HEK293 (cell line): ENCODE measurements around the gene SPNS2.

Experiments used
- CTCF ChIA-PET: fragments of 350-600 bp; formaldehyde crosslinking; extraction: SDS; loops from one replicate; lab custom pipeline; 2021; ENCODE audit warnings: antibody characterized with exemption; lab: Yijun Ruan, JAX
- POLR2A ChIA-PET: fragments of 300-600 bp; formaldehyde crosslinking; extraction: SDS; loops from one replicate; lab custom pipeline; 2020; ENCODE audit warnings: antibody characterized with exemption, inconsistent platforms; lab: Yijun Ruan, JAX
- H3K27ac ChIP-seq: fragments of 200-500 bp; sonication (Bioruptor generic); 2 replicates; pipeline ENCODE4 v1.5.1; 2014; ENCODE audit warnings: low read depth, low read length, control low read depth, inconsistent platforms; ENCODE audit errors: extremely low read depth
- H3K36me3 ChIP-seq, 2 experiments: fragments of 200-500 bp in 1 of 2; sonication (Bioruptor generic) in 1 of 2; 1 replicate in 1 of 2; 2 replicates in 1 of 2; pipeline ENCODE4 v1.5.1; 2014 to 2017; ENCODE audit warnings: inconsistent platforms in 2 of 2, low read length in 2 of 2; ENCODE audit not compliant: control insufficient read depth in 2 of 2, insufficient read depth in 1 of 2
- H3K4me1 ChIP-seq: fragments of 200-500 bp; sonication (Bioruptor generic); 2 replicates; pipeline ENCODE4 v1.5.1; 2014; ENCODE audit warnings: mild to moderate bottlenecking, low read length, inconsistent platforms; ENCODE audit not compliant: control insufficient read depth, insufficient read depth
- H3K4me3 ChIP-seq: 2 replicates; pipeline ENCODE4 v1.5.1; 2011; ENCODE audit warnings: low read depth, mild to moderate bottlenecking, control low read depth, low read length, moderate library complexity
- H3K9me3 ChIP-seq: fragments of 200-500 bp; sonication (Bioruptor generic); 2 replicates; pipeline ENCODE4 v1.5.1; 2014; ENCODE audit warnings: low read depth, low read length, inconsistent platforms; ENCODE audit not compliant: control insufficient read depth, insufficient read depth
- EGR2 ChIP-seq: fragments of 450-650 bp; formaldehyde crosslinking; IDR thresholded peaks from 2 replicates; pipeline ENCODE4 v1.5.1; 2016; ENCODE audit warnings: low read depth, missing biosample characterization, missing genetic modification characterization
- GLIS2 ChIP-seq: fragments of 450-650 bp; formaldehyde crosslinking; IDR thresholded peaks from 2 replicates; pipeline ENCODE4 v1.5.1; 2016; ENCODE audit warnings: missing biosample characterization, missing genetic modification characterization
- RBAK ChIP-seq: fragments of 450-650 bp; formaldehyde crosslinking; IDR thresholded peaks from 2 replicates; pipeline ENCODE4 v1.5.1; 2016; ENCODE audit warnings: missing biosample characterization, missing genetic modification characterization
- SCRT2 ChIP-seq: fragments of 450-650 bp; formaldehyde crosslinking; IDR thresholded peaks from 2 replicates; pipeline ENCODE4 v1.5.1; 2016; ENCODE audit warnings: missing biosample characterization, missing genetic modification characterization
- ZFHX2 ChIP-seq: fragments of 450-650 bp; formaldehyde crosslinking; conservative IDR thresholded peaks from 2 replicates; pipeline ENCODE4 v1.5.1; 2016; ENCODE audit warnings: missing biosample characterization, missing genetic modification characterization
- ZIC2 ChIP-seq: fragments of 450-650 bp; formaldehyde crosslinking; IDR thresholded peaks from 2 replicates; pipeline ENCODE4 v1.5.1; 2016; ENCODE audit warnings: missing biosample characterization, missing genetic modification characterization
- ZNF248 ChIP-seq: fragments of 450-650 bp; formaldehyde crosslinking; IDR thresholded peaks from 2 replicates; pipeline ENCODE4 v1.5.1; 2017; ENCODE audit warnings: missing biosample characterization, missing genetic modification characterization
- ZNF274 ChIP-seq, 2 experiments: fragments of 200-500 bp in 1 of 2; fragments of 450-650 bp in 1 of 2; sonication (Bioruptor generic) in 1 of 2; formaldehyde crosslinking in 1 of 2; IDR thresholded peaks; 2 replicates each; pipeline versions ENCODE4 v1.5.1 to v1.6.1; 2014 to 2016; ENCODE audit warnings: borderline replicate concordance in 1 of 2, inconsistent platforms in 1 of 2, low read length in 1 of 2, missing biosample characterization in 1 of 2, missing genetic modification characterization in 1 of 2
- ZNF335 ChIP-seq: fragments of 450-650 bp; formaldehyde crosslinking; conservative IDR thresholded peaks from 2 replicates; pipeline ENCODE4 v1.5.1; 2016; ENCODE audit warnings: missing biosample characterization, missing genetic modification characterization
- ZNF585B ChIP-seq: fragments of 450-650 bp; formaldehyde crosslinking; IDR thresholded peaks from 2 replicates; pipeline ENCODE4 v1.5.1; 2016; ENCODE audit warnings: missing biosample characterization, missing genetic modification characterization
- ZNF600 ChIP-seq: fragments of 450-650 bp; formaldehyde crosslinking; IDR thresholded peaks from 2 replicates; pipeline ENCODE4 v1.5.1; 2016; ENCODE audit warnings: missing biosample characterization, missing genetic modification characterization
- TF ChIP-seq, protein P1 (sequence below): fragments of 450-650 bp; formaldehyde crosslinking; IDR thresholded peaks from 2 replicates; pipeline ENCODE4 v1.5.1; 2017; ENCODE audit warnings: missing biosample characterization, mild to moderate bottlenecking, missing genetic modification characterization, moderate library complexity
- TF ChIP-seq, protein P2 (sequence below): fragments of 450-650 bp; formaldehyde crosslinking; IDR thresholded peaks from 2 replicates; pipeline ENCODE4 v1.5.1; 2017; ENCODE audit warnings: missing biosample characterization, missing genetic modification characterization
- TF ChIP-seq, protein P3 (sequence below): fragments of 450-650 bp; formaldehyde crosslinking; IDR thresholded peaks from 2 replicates; pipeline ENCODE4 v1.5.1; 2016; ENCODE audit warnings: missing biosample characterization, missing genetic modification characterization, borderline replicate concordance
- TF ChIP-seq, protein P4 (sequence below): fragments of 450-650 bp; formaldehyde crosslinking; IDR thresholded peaks from 2 replicates; pipeline ENCODE4 v1.5.1; 2016; ENCODE audit warnings: missing biosample characterization, missing genetic modification characterization
- TF ChIP-seq, protein P5 (sequence below): fragments of 450-650 bp; formaldehyde crosslinking; IDR thresholded peaks from 2 replicates; pipeline ENCODE4 v1.5.1; 2016; ENCODE audit warnings: missing biosample characterization, missing genetic modification characterization

The SPNS2 gene

DNA sequence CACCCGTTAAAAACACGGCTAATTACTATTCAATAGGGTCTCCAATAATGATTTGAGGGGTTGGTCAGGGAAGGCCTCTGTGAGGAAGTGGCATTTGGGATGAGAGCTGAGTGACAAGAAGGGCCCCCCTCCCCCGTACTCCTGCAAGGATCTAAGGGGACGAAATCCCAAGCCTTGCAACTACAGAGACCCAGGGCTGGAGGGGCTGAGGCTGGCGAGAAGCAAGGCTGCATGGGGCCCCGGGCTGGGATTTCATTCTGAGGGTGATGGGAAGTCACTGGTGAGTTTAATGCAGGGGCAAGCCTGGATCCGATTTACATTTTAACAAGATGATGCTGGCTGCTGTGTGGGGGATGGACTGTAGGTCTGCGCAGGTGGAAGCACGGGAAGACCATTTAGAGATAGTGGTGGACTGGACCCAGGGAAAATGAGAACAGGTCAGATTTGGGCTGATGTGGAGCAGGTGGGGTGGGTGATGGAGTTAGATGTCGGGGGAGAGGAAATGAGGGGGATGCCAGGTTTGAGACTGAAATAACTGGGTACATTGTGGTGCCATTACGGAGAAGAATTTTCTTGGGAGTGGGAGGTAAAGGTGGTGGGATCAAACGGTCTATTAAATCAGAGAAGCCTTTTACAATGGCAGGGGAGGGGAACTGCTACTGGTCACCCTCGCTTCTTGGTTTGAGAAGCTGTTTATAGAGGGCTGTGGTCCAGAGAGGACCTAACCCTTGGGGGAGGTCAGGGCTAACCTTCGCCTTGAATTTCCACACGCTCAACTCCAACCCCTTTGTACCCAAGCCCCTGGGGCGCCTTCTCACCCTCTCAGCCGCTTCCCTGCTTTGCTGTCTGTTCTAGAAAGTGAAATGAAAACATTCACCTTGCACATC is 57.4 kb downstream of the SPNS2 start:
- Histone ChIP-seq H3K4me3 (peak overlapping the region; percentile 73), H3K4me1 (peaks cover 6% of the 10 kb centered on the region; the same call in 1 of the 2 replicates), H3K9me3 (no peaks in the 10 kb centered on the region), H3K36me3 (peaks cover 19 to 33% of the 10 kb centered on the region in 2 experiments; a peak in 2 of 3 replicates), H3K27ac (peak overlapping the region; percentile 75)
- TF ChIP-seq ZNF335 (tag by site-specific recombination) (peak; percentile 8; the same call in 1 of the 2 replicates), ZNF600 (tag by site-specific recombination) (0 out of 2 replicates have a peak, but pooled peaks have one; percentile 20), EGR2 (tag by site-specific recombination) (peak; percentile 50; the same call in 1 of the 2 replicates), ZNF585B (tag by site-specific recombination) (no peak), ZFHX2 (tag by site-specific recombination) (peak; percentile 47)
- TF ChIP-seq, protein P1, sequence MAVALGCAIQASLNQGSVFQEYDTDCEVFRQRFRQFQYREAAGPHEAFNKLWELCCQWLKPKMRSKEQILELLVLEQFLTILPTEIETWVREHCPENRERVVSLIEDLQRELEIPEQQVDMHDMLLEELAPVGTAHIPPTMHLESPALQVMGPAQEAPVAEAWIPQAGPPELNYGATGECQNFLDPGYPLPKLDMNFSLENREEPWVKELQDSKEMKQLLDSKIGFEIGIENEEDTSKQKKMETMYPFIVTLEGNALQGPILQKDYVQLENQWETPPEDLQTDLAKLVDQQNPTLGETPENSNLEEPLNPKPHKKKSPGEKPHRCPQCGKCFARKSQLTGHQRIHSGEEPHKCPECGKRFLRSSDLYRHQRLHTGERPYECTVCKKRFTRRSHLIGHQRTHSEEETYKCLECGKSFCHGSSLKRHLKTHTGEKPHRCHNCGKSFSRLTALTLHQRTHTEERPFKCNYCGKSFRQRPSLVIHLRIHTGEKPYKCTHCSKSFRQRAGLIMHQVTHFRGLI (tag by site-specific recombination), result no peak
- POLR2A ChIA-PET, result interaction anchor here (0.5 to 1.6 kb wide), 17 partner anchors 9 to 442 kb away, joined by 3 to 16 read pairs (median 4); partner anchors contain the start of genes CYB5D2, KIF1C, SPNS2 and ZZEF1
- CTCF ChIA-PET, result interaction anchor here (0.5 to 4.2 kb wide), 7 partner anchors 9 to 134 kb away, joined by 3 to 32 read pairs (median 4); no protein-coding TSS in a partner anchor

DNA sequence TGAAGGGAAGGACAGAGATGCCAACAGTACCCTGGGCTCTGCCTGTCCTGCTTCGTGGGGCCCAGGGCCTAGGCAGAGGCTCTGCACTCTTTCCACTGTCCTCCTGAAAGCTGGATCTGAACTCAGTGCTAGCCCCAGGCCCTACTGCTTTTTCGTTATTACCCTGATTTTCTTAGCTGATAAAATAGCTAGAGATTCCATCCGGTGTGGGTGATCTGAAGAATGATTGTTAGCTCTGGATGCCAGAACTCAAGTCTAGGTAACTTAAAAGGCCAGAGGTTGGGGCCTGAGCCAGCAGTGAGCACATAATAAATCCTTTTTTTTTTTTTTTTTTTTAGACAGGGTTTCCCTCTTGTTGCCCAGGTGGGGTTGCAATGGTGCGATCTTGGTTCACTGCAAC is 58.3 kb downstream of the SPNS2 start:
- Histone ChIP-seq H3K27ac (no peak overlapping the region), H3K36me3 (peaks cover 10 to 24% of the 10 kb centered on the region in 2 experiments; a peak in 2 of 3 replicates), H3K4me1 (peaks cover 6% of the 10 kb centered on the region; the same call in 1 of the 2 replicates), H3K9me3 (no peaks in the 10 kb centered on the region), H3K4me3 (no peak overlapping the region)
- ChIA-PET POLR2A (interaction anchor here (0.7 kb wide), 1 partner anchor 408 kb away, joined by 9 read pairs; no protein-coding TSS in a partner anchor), CTCF (interaction anchor here (0.5 to 4.2 kb wide), 6 partner anchors 8 to 135 kb away, joined by 3 to 32 read pairs (median 4); no protein-coding TSS in a partner anchor)
- TF ChIP-seq, protein P2, sequence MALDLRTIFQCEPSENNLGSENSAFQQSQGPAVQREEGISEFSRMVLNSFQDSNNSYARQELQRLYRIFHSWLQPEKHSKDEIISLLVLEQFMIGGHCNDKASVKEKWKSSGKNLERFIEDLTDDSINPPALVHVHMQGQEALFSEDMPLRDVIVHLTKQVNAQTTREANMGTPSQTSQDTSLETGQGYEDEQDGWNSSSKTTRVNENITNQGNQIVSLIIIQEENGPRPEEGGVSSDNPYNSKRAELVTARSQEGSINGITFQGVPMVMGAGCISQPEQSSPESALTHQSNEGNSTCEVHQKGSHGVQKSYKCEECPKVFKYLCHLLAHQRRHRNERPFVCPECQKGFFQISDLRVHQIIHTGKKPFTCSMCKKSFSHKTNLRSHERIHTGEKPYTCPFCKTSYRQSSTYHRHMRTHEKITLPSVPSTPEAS (tag by site-specific recombination), result no peak
- TF ChIP-seq RBAK (tag by site-specific recombination) (no peak), ZNF248 (tag by site-specific recombination) (no peak), GLIS2 (tag by site-specific recombination) (no peak), ZIC2 (no peak), ZNF274 (IDR thresholded peaks at IDR 0.05; ENCODE audit: low read length) (no peak), ZNF274 (tag by site-specific recombination; IDR thresholded peaks at IDR 0.05; ENCODE audit: borderline replicate concordance) (no peak), SCRT2 (tag by site-specific recombination) (no peak), ZFHX2 (tag by site-specific recombination) (no peak)
- TF ChIP-seq, protein P3, sequence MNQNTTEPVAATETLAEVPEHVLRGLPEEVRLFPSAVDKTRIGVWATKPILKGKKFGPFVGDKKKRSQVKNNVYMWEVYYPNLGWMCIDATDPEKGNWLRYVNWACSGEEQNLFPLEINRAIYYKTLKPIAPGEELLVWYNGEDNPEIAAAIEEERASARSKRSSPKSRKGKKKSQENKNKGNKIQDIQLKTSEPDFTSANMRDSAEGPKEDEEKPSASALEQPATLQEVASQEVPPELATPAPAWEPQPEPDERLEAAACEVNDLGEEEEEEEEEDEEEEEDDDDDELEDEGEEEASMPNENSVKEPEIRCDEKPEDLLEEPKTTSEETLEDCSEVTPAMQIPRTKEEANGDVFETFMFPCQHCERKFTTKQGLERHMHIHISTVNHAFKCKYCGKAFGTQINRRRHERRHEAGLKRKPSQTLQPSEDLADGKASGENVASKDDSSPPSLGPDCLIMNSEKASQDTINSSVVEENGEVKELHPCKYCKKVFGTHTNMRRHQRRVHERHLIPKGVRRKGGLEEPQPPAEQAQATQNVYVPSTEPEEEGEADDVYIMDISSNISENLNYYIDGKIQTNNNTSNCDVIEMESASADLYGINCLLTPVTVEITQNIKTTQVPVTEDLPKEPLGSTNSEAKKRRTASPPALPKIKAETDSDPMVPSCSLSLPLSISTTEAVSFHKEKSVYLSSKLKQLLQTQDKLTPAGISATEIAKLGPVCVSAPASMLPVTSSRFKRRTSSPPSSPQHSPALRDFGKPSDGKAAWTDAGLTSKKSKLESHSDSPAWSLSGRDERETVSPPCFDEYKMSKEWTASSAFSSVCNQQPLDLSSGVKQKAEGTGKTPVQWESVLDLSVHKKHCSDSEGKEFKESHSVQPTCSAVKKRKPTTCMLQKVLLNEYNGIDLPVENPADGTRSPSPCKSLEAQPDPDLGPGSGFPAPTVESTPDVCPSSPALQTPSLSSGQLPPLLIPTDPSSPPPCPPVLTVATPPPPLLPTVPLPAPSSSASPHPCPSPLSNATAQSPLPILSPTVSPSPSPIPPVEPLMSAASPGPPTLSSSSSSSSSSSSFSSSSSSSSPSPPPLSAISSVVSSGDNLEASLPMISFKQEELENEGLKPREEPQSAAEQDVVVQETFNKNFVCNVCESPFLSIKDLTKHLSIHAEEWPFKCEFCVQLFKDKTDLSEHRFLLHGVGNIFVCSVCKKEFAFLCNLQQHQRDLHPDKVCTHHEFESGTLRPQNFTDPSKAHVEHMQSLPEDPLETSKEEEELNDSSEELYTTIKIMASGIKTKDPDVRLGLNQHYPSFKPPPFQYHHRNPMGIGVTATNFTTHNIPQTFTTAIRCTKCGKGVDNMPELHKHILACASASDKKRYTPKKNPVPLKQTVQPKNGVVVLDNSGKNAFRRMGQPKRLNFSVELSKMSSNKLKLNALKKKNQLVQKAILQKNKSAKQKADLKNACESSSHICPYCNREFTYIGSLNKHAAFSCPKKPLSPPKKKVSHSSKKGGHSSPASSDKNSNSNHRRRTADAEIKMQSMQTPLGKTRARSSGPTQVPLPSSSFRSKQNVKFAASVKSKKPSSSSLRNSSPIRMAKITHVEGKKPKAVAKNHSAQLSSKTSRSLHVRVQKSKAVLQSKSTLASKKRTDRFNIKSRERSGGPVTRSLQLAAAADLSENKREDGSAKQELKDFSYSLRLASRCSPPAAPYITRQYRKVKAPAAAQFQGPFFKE (tag by site-specific recombination), result no peak
- TF ChIP-seq, protein P4, sequence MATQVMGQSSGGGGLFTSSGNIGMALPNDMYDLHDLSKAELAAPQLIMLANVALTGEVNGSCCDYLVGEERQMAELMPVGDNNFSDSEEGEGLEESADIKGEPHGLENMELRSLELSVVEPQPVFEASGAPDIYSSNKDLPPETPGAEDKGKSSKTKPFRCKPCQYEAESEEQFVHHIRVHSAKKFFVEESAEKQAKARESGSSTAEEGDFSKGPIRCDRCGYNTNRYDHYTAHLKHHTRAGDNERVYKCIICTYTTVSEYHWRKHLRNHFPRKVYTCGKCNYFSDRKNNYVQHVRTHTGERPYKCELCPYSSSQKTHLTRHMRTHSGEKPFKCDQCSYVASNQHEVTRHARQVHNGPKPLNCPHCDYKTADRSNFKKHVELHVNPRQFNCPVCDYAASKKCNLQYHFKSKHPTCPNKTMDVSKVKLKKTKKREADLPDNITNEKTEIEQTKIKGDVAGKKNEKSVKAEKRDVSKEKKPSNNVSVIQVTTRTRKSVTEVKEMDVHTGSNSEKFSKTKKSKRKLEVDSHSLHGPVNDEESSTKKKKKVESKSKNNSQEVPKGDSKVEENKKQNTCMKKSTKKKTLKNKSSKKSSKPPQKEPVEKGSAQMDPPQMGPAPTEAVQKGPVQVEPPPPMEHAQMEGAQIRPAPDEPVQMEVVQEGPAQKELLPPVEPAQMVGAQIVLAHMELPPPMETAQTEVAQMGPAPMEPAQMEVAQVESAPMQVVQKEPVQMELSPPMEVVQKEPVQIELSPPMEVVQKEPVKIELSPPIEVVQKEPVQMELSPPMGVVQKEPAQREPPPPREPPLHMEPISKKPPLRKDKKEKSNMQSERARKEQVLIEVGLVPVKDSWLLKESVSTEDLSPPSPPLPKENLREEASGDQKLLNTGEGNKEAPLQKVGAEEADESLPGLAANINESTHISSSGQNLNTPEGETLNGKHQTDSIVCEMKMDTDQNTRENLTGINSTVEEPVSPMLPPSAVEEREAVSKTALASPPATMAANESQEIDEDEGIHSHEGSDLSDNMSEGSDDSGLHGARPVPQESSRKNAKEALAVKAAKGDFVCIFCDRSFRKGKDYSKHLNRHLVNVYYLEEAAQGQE (tag by site-specific recombination), result no peak
- TF ChIP-seq, protein P5, sequence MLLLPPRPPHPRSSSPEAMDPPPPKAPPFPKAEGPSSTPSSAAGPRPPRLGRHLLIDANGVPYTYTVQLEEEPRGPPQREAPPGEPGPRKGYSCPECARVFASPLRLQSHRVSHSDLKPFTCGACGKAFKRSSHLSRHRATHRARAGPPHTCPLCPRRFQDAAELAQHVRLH (tag by site-specific recombination), result no peak
